Neural progenitor cell (in vitro differentiated cells): ENCODE measurements around the gene SPR.

ENCODE experiments used
- CTCF ChIP-seq: fragments of 200-600 bp; sonication (generic); IDR thresholded peaks from 2 replicates; pipeline ENCODE4 v1.5.1; 2017; ENCODE audit warnings: antibody characterized with exemption, mild to moderate bottlenecking
- EZH2 ChIP-seq: fragments of 200-600 bp; sonication (generic); IDR thresholded peaks from 2 replicates; pipeline ENCODE4 v1.6.1; 2017; ENCODE audit warnings: antibody characterized with exemption, mild to moderate bottlenecking, moderate library complexity
- EZH2phosphoT487 ChIP-seq: fragments of 200-600 bp; sonication (generic); IDR thresholded peaks from 2 replicates; pipeline ENCODE4 v1.6.1; 2017; ENCODE audit warnings: antibody characterized with exemption

GRCh38 chr2:72859831-72860262 is 27.4 kb upstream of the SPR start:
- TF ChIP-seq CTCF (peak; percentile 72), EZH2phosphoT487 (no peak), EZH2 (no peak)
